Islet precursor cell (in vitro differentiated cells): Measurements from ENCODE around the gene RASL10A.

ENCODE experiments used
- DNase-seq: peaks from one replicate; pipeline ENCODE4 v3.0.0-alpha.2; 2018

Gene RASL10A

GRCh38 chr22:29301716-29302401 lies 13.6 kb downstream of the RASL10A start:
- DNase-seq: peak; percentile 54

GRCh38 chr22:29300807-29301601 lies 14.5 kb downstream of the RASL10A start:
- peak; percentile 53 for DNase-seq

GRCh38 chr22:29300467-29300806 lies 15.1 kb downstream of the RASL10A start:
- no peak for DNase-seq

GRCh38 chr22:29299136-29299900 lies 16.2 kb downstream of the RASL10A start:
- DNase-seq: peak; percentile 42

- peak; percentile 40 for DNase-seq
These were observed 16.9 kb downstream of the RASL10A start for GRCh38 chr22:29298641-29299040.

GRCh38 chr22:29292379-29292778 lies 23.1 kb downstream of the RASL10A start:
- no peak for DNase-seq

- DNase-seq: peak; percentile 44
These were observed 24.3 kb downstream of the RASL10A start for GRCh38 chr22:29291215-29291614.

GRCh38 chr22:29290061-29290460 lies 25.4 kb downstream of the RASL10A start:
- no peak for DNase-seq

GRCh38 chr22:29288837-29289236 lies 26.7 kb downstream of the RASL10A start:
- DNase-seq: no peak

- no peak for DNase-seq
These were observed 31.3 kb downstream of the RASL10A start for GRCh38 chr22:29284196-29284595.

- no peak for DNase-seq
These were observed 37.6 kb downstream of the RASL10A start for GRCh38 chr22:29277927-29278326.

- DNase-seq: no peak
These were observed 39.5 kb downstream of the RASL10A start for GRCh38 chr22:29275819-29276565.

GRCh38 chr22:29275167-29275566 lies 40.3 kb downstream of the RASL10A start:
- no peak for DNase-seq

- DNase-seq: no peak
These were observed 42.9 kb downstream of the RASL10A start for GRCh38 chr22:29272624-29273023.

- no peak for DNase-seq
These were observed 44.8 kb downstream of the RASL10A start for GRCh38 chr22:29270475-29271271.

GRCh38 chr22:29269731-29270474 lies 45.6 kb downstream of the RASL10A start:
- no peak for DNase-seq

GRCh38 chr22:29269230-29269604 lies 46.3 kb downstream of the RASL10A start:
- no peak for DNase-seq

- DNase-seq: peak; percentile 67
These were observed 46.8 kb downstream of the RASL10A start for GRCh38 chr22:29268511-29269229.

- peak; percentile 98 for DNase-seq
These were observed 47.5 kb downstream of the RASL10A start, which contains the start of the genes EWSR1 and RHBDD3 for GRCh38 chr22:29267858-29268510. TSS of gene EWSR1 (plus strand) at chr22:29268268. CDS start at chr22:29268337, 69 bp downstream. TSS of gene RHBDD3 (minus strand) at chr22:29267981. CDS start at chr22:29265626, 2,355 bp downstream.

- no peak for DNase-seq
These were observed 48.0 kb downstream of the RASL10A start for GRCh38 chr22:29267462-29267857.
